ENCODE measurements around the gene PRUNE2. TPM values are rescaled to one million over a fixed set of nuclear protein-coding genes. Genes with fewer than 3 reads are reported as not detected.

Gene PRUNE2
- total and polyA plus RNA-seq, 2 of the 8 experiments (the other 6 are each of a cell fraction or from before 2014, with no cell fraction given) = 5.5 to 13.3 TPM

DNA sequence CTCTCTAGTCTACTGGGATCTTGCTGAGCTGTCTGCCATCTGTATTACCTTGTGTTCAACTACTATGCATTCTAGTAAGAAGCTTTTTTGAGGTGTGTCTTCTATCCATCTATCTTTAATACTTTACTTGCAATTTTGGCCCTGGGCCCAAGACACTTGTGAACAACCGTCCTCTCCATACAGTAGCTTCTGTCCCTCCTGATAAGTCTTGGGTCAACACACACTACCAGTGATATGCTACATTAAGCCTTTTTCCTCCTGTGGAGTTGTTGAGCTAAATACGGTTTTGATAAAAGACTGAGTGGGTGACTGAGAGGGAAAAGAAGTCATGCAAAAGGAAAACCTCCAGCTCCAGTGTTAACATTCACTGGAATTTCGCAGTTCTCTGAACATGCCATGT, 275.0 kb downstream of the PRUNE2 start (continued):
- TF ChIP-seq, protein P1, sequence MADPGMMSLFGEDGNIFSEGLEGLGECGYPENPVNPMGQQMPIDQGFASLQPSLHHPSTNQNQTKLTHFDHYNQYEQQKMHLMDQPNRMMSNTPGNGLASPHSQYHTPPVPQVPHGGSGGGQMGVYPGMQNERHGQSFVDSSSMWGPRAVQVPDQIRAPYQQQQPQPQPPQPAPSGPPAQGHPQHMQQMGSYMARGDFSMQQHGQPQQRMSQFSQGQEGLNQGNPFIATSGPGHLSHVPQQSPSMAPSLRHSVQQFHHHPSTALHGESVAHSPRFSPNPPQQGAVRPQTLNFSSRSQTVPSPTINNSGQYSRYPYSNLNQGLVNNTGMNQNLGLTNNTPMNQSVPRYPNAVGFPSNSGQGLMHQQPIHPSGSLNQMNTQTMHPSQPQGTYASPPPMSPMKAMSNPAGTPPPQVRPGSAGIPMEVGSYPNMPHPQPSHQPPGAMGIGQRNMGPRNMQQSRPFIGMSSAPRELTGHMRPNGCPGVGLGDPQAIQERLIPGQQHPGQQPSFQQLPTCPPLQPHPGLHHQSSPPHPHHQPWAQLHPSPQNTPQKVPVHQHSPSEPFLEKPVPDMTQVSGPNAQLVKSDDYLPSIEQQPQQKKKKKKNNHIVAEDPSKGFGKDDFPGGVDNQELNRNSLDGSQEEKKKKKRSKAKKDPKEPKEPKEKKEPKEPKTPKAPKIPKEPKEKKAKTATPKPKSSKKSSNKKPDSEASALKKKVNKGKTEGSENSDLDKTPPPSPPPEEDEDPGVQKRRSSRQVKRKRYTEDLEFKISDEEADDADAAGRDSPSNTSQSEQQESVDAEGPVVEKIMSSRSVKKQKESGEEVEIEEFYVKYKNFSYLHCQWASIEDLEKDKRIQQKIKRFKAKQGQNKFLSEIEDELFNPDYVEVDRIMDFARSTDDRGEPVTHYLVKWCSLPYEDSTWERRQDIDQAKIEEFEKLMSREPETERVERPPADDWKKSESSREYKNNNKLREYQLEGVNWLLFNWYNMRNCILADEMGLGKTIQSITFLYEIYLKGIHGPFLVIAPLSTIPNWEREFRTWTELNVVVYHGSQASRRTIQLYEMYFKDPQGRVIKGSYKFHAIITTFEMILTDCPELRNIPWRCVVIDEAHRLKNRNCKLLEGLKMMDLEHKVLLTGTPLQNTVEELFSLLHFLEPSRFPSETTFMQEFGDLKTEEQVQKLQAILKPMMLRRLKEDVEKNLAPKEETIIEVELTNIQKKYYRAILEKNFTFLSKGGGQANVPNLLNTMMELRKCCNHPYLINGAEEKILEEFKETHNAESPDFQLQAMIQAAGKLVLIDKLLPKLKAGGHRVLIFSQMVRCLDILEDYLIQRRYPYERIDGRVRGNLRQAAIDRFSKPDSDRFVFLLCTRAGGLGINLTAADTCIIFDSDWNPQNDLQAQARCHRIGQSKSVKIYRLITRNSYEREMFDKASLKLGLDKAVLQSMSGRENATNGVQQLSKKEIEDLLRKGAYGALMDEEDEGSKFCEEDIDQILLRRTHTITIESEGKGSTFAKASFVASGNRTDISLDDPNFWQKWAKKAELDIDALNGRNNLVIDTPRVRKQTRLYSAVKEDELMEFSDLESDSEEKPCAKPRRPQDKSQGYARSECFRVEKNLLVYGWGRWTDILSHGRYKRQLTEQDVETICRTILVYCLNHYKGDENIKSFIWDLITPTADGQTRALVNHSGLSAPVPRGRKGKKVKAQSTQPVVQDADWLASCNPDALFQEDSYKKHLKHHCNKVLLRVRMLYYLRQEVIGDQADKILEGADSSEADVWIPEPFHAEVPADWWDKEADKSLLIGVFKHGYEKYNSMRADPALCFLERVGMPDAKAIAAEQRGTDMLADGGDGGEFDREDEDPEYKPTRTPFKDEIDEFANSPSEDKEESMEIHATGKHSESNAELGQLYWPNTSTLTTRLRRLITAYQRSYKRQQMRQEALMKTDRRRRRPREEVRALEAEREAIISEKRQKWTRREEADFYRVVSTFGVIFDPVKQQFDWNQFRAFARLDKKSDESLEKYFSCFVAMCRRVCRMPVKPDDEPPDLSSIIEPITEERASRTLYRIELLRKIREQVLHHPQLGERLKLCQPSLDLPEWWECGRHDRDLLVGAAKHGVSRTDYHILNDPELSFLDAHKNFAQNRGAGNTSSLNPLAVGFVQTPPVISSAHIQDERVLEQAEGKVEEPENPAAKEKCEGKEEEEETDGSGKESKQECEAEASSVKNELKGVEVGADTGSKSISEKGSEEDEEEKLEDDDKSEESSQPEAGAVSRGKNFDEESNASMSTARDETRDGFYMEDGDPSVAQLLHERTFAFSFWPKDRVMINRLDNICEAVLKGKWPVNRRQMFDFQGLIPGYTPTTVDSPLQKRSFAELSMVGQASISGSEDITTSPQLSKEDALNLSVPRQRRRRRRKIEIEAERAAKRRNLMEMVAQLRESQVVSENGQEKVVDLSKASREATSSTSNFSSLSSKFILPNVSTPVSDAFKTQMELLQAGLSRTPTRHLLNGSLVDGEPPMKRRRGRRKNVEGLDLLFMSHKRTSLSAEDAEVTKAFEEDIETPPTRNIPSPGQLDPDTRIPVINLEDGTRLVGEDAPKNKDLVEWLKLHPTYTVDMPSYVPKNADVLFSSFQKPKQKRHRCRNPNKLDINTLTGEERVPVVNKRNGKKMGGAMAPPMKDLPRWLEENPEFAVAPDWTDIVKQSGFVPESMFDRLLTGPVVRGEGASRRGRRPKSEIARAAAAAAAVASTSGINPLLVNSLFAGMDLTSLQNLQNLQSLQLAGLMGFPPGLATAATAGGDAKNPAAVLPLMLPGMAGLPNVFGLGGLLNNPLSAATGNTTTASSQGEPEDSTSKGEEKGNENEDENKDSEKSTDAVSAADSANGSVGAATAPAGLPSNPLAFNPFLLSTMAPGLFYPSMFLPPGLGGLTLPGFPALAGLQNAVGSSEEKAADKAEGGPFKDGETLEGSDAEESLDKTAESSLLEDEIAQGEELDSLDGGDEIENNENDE (IDR thresholded peaks at IDR 0.05; ENCODE audit: insufficient replicate concordance, low read length) = no peak
- TF ChIP-seq RBBP5 (IDR thresholded peaks at IDR 0.05; ENCODE audit: borderline replicate concordance, low read depth, low read length) (no peak), HDAC6 (IDR thresholded peaks at IDR 0.05; ENCODE audit: low read depth, low read length) (no peak), ZNF274 (IDR thresholded peaks at IDR 0.05; ENCODE audit: borderline replicate concordance, extremely low read depth, low read length) (no peak), TBP (IDR thresholded peaks at IDR 0.05; ENCODE audit: low read depth, low read length) (no peak), CEBPB (IDR thresholded peaks at IDR 0.05; ENCODE audit: low read depth, low read length) (no peak), EZH2 (IDR thresholded peaks at IDR 0.05; ENCODE audit: low read depth, low read length, severe bottlenecking) (no peak), NRF1 (IDR thresholded peaks at IDR 0.05; ENCODE audit: low read depth, low read length) (no peak)
- TF ChIP-seq, protein P2, sequence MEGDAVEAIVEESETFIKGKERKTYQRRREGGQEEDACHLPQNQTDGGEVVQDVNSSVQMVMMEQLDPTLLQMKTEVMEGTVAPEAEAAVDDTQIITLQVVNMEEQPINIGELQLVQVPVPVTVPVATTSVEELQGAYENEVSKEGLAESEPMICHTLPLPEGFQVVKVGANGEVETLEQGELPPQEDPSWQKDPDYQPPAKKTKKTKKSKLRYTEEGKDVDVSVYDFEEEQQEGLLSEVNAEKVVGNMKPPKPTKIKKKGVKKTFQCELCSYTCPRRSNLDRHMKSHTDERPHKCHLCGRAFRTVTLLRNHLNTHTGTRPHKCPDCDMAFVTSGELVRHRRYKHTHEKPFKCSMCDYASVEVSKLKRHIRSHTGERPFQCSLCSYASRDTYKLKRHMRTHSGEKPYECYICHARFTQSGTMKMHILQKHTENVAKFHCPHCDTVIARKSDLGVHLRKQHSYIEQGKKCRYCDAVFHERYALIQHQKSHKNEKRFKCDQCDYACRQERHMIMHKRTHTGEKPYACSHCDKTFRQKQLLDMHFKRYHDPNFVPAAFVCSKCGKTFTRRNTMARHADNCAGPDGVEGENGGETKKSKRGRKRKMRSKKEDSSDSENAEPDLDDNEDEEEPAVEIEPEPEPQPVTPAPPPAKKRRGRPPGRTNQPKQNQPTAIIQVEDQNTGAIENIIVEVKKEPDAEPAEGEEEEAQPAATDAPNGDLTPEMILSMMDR (IDR thresholded peaks at IDR 0.05; ENCODE audit: control extremely low read depth in 1 of 3, insufficient read depth in 1 of 3, low read depth in 1 of 3, low read length in 3 of 3) = no peak

Data from H1 (cell line).